Neuron (in vitro differentiated cells): ENCODE data around the gene MGAT5.
"Not testable (repeated sequence)": the region's sequence is repeated elsewhere in the genome, so short reads cannot be mapped to it uniquely, and the experiment has no call there.

ENCODE experiments used
- H2AFZ ChIP-seq: one replicate; pipeline ENCODE4 v1.6.1; 2013; ENCODE audit warnings: low read depth, mild to moderate bottlenecking, inconsistent platforms, low read length, moderate library complexity
- H3K27me3 ChIP-seq: one replicate; pipeline ENCODE4 v1.6.1; 2013; ENCODE audit warnings: low read length; ENCODE audit not compliant: insufficient read depth
- H3K36me3 ChIP-seq: one replicate; pipeline ENCODE4 v1.6.1; 2013; ENCODE audit warnings: low read length; ENCODE audit not compliant: insufficient read depth
- H3K4me1 ChIP-seq: one replicate; pipeline ENCODE4 v1.6.1; 2013; ENCODE audit warnings: low read length; ENCODE audit not compliant: insufficient read depth
- H3K4me3 ChIP-seq: 2 replicates; pipeline ENCODE4 v1.5.1; 2013; ENCODE audit warnings: mild to moderate bottlenecking, low read length, moderate library complexity
- H3K9me3 ChIP-seq: one replicate; pipeline ENCODE4 v1.6.1; 2013; ENCODE audit warnings: low read length

Gene MGAT5

GRCh38 chr2:134461511-134461910, 207.6 kb downstream of the MGAT5 start:
- no peak overlapping the region for H2AFZ ChIP-seq
- no peak overlapping the region for H3K4me3 ChIP-seq
- H3K27me3 ChIP-seq = no peaks in the 10 kb centered on the region
- H3K4me1 ChIP-seq = no peaks in the 10 kb centered on the region
- no peaks in the 10 kb centered on the region for H3K36me3 ChIP-seq
- H3K9me3 ChIP-seq = no peaks in the 10 kb centered on the region

GRCh38 chr2:134462275-134462674, 208.4 kb downstream of the MGAT5 start:
- H3K27me3 ChIP-seq = no peaks in the 10 kb centered on the region
- H3K4me1 ChIP-seq = no peaks in the 10 kb centered on the region

GRCh38 chr2:134462791-134463698, 209.2 kb downstream of the MGAT5 start:
- Histone ChIP-seq H3K4me3 (no peak overlapping the region), H3K9me3 (no peaks in the 10 kb centered on the region), H2AFZ (no peak overlapping the region), H3K4me1 (no peaks in the 10 kb centered on the region), H3K36me3 (no peaks in the 10 kb centered on the region), H3K27me3 (no peaks in the 10 kb centered on the region)

More at GRCh38 chr2:134462275-134462674, 208.4 kb downstream of the MGAT5 start:
- Histone ChIP-seq H3K9me3 (no peaks in the 10 kb centered on the region), H3K4me3 (no peak overlapping the region), H3K36me3 (no peaks in the 10 kb centered on the region), H2AFZ (no peak overlapping the region)

- Histone ChIP-seq H3K27me3 (no peaks in the 10 kb centered on the region), H3K9me3 (no peaks in the 10 kb centered on the region), H3K4me1 (no peaks in the 10 kb centered on the region)
Measured at GRCh38 chr2:134463699-134464022, 209.8 kb downstream of the MGAT5 start.

GRCh38 chr2:134465228-134466105, 211.6 kb downstream of the MGAT5 start:
- Histone ChIP-seq H3K36me3 (no peaks in the 10 kb centered on the region), H3K4me1 (no peaks in the 10 kb centered on the region), H3K9me3 (no peaks in the 10 kb centered on the region), H3K4me3 (no peak overlapping the region), H2AFZ (no peak overlapping the region), H3K27me3 (no peaks in the 10 kb centered on the region)

More at GRCh38 chr2:134463699-134464022, 209.8 kb downstream of the MGAT5 start:
- no peak overlapping the region for H2AFZ ChIP-seq
- no peaks in the 10 kb centered on the region for H3K36me3 ChIP-seq
- H3K4me3 ChIP-seq = no peak overlapping the region

GRCh38 chr2:134466141-134466540, 212.3 kb downstream of the MGAT5 start:
- H3K4me1 ChIP-seq = no peaks in the 10 kb centered on the region
- H3K4me3 ChIP-seq = no peak overlapping the region

GRCh38 chr2:134468164-134468563, 214.3 kb downstream of the MGAT5 start:
- no peaks in the 10 kb centered on the region for H3K27me3 ChIP-seq
- H2AFZ ChIP-seq = no peak overlapping the region
- no peak overlapping the region for H3K4me3 ChIP-seq
- H3K9me3 ChIP-seq = no peaks in the 10 kb centered on the region
- no peaks in the 10 kb centered on the region for H3K36me3 ChIP-seq
- no peaks in the 10 kb centered on the region for H3K4me1 ChIP-seq

More at GRCh38 chr2:134466141-134466540, 212.3 kb downstream of the MGAT5 start:
- Histone ChIP-seq H3K27me3 (no peaks in the 10 kb centered on the region), H3K36me3 (no peaks in the 10 kb centered on the region), H2AFZ (no peak overlapping the region), H3K9me3 (no peaks in the 10 kb centered on the region)

GRCh38 chr2:134468776-134469175, 214.9 kb downstream of the MGAT5 start:
- no peaks in the 10 kb centered on the region for H3K36me3 ChIP-seq
- no peaks in the 10 kb centered on the region for H3K9me3 ChIP-seq
- no peaks in the 10 kb centered on the region for H3K27me3 ChIP-seq
- no peaks in the 10 kb centered on the region for H3K4me1 ChIP-seq
- H3K4me3 ChIP-seq = no peak overlapping the region
- no peak overlapping the region for H2AFZ ChIP-seq

GRCh38 chr2:134469516-134470115, 215.7 kb downstream of the MGAT5 start:
- Histone ChIP-seq H3K9me3 (no peaks in the 10 kb centered on the region), H3K36me3 (no peaks in the 10 kb centered on the region), H3K4me3 (no peak overlapping the region), H3K27me3 (no peaks in the 10 kb centered on the region), H3K4me1 (no peaks in the 10 kb centered on the region), H2AFZ (no peak overlapping the region)

- Histone ChIP-seq H3K4me1 (no peaks in the 10 kb centered on the region), H3K4me3 (no peak overlapping the region), H3K9me3 (no peaks in the 10 kb centered on the region), H3K27me3 (no peaks in the 10 kb centered on the region), H2AFZ (no peak overlapping the region), H3K36me3 (no peaks in the 10 kb centered on the region)
Measured at GRCh38 chr2:134470561-134471168, 216.8 kb downstream of the MGAT5 start.

GRCh38 chr2:134476982-134477381, 223.1 kb downstream of the MGAT5 start:
- not testable (repeated sequence) for H3K36me3 ChIP-seq, H2AFZ ChIP-seq, H3K4me1 ChIP-seq, H3K9me3 ChIP-seq, H3K4me3 ChIP-seq, H3K27me3 ChIP-seq

- Histone ChIP-seq H3K36me3 (no peaks in the 10 kb centered on the region), H3K27me3 (no peaks in the 10 kb centered on the region), H3K4me3 (no peak overlapping the region), H3K4me1 (no peaks in the 10 kb centered on the region), H2AFZ (no peak overlapping the region), H3K9me3 (no peaks in the 10 kb centered on the region)
Measured at GRCh38 chr2:134479696-134480330, 225.9 kb downstream of the MGAT5 start.
